Fibroblast of pulmonary artery (primary cell): ENCODE results near the gene THSD7B.

Experiments used
- DNase-seq: peaks from one replicate; pipeline ENCODE4 v3.0.0-alpha.2; 2010; ENCODE audit warnings: low read depth
- H3K4me3 ChIP-seq: replicated peaks from 2 replicates; pipeline ENCODE4 v1.5.1; 2011; ENCODE audit warnings: low read depth, mild to moderate bottlenecking, control low read depth, low read length, moderate library complexity
- CTCF ChIP-seq: IDR thresholded peaks from 2 replicates; pipeline ENCODE4 v1.5.1; 2011; ENCODE audit warnings: mild to moderate bottlenecking, control low read depth, low read length, inconsistent platforms; ENCODE audit errors: missing control alignments

THSD7B gene

GRCh38 chr2:137672989-137673552 lies 907.7 kb downstream of the THSD7B start:
- no peak for DNase-seq
- no peak for TF ChIP-seq CTCF
- no peak overlapping the region for H3K4me3 ChIP-seq

- no peak for DNase-seq
- no peak for TF ChIP-seq CTCF
- H3K4me3 ChIP-seq: no peak overlapping the region
Observed at GRCh38 chr2:137674991-137675390, 909.6 kb downstream of the THSD7B start.

- no peak for DNase-seq
- H3K4me3 ChIP-seq: no peak overlapping the region
- TF ChIP-seq CTCF: no peak
Observed at GRCh38 chr2:137675584-137676327, 910.4 kb downstream of the THSD7B start.

GRCh38 chr2:137676346-137676745 lies 911.0 kb downstream of the THSD7B start:
- DNase-seq: no peak
- H3K4me3 ChIP-seq: no peak overlapping the region
- TF ChIP-seq CTCF: no peak

- no peak for DNase-seq
Observed at GRCh38 chr2:137677466-137677865, 912.1 kb downstream of the THSD7B start.

GRCh38 chr2:137689549-137689948 lies 924.2 kb downstream of the THSD7B start:
- TF ChIP-seq CTCF: no peak
- peak; percentile 34 for DNase-seq
- no peak overlapping the region for H3K4me3 ChIP-seq

More at GRCh38 chr2:137677466-137677865, 912.1 kb downstream of the THSD7B start:
- H3K4me3 ChIP-seq: no peak overlapping the region
- no peak for TF ChIP-seq CTCF

GRCh38 chr2:137693534-137693933 lies 928.2 kb downstream of the THSD7B start:
- H3K4me3 ChIP-seq: no peak overlapping the region
- TF ChIP-seq CTCF: no peak
- DNase-seq: peak; percentile 9
